Hematopoietic multipotent progenitor cell (in vitro differentiated cells): ENCODE measurements around the gene PRDM15. TPM values are rescaled to one million over a fixed set of nuclear protein-coding genes. Genes with fewer than 3 reads are reported as not detected.
A peak's percentile ranks its signal among the peaks of the same experiment; 100 is the strongest.

ENCODE experiments used
- DNase-seq, 3 donors: peaks; one replicate each; pipeline ENCODE4 v3.0.0-alpha.2; 2011 to 2015; ENCODE audit warnings: low read depth in 2 of 3, low spot score in 2 of 3
- total RNA-seq: library from RNA; depleted of rRNA; stranded (reverse); fragments of >200 nt; gene quantifications from one replicate; pipeline ENCODE4 v1.2.3, GENCODE V29; 2012

The PRDM15 gene
- total RNA-seq, 1 donor, result 13.5 TPM

DNA sequence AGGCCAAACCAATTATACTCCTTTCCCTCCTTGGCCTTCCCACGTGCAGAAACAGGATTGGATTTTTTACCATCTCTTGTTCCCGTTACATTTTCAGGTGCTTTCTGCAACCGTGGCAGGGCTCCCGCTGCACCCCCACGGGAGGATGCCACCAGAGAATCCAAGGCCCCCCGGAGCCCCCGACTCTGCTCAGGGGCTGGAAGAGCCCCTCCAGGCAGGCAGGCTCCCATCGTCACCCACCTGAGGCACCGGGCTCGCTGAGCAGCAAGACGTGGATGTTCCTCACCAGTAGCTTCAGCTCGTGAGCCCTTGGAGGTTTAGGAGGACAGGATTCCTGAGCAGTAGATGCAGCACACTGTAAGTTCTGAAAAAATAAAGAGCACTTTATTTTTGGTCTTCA lies 35.2 kb upstream of the PRDM15 start:
- no peak for DNase-seq

- DNase-seq, result no peak
Measured at GRCh38 chr21:41913230-41913629, 34.1 kb upstream of the PRDM15 start.

DNA sequence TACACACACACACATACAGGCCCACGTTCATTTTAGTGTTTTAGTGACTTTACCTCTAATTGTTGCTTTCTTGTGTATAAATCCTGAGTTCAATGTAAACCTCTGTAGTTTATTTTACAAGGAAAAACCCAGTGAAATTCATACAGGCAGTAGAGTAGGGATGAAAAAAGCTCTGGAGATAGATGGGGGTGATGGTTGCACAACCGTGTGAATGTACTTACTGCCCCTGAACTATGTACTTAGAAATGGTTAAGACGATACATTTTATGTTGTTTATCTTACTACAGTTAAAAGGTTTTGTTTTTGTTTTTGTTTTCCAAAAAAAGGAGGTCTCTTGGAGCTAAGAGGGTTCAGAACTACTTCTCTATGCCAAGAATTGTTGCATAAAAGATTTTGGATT lies 29.7 kb upstream of the PRDM15 start:
- DNase-seq, result no peak

GRCh38 chr21:41907496-41908258 lies 28.5 kb upstream of the PRDM15 start:
- DNase-seq, result no peak

DNA sequence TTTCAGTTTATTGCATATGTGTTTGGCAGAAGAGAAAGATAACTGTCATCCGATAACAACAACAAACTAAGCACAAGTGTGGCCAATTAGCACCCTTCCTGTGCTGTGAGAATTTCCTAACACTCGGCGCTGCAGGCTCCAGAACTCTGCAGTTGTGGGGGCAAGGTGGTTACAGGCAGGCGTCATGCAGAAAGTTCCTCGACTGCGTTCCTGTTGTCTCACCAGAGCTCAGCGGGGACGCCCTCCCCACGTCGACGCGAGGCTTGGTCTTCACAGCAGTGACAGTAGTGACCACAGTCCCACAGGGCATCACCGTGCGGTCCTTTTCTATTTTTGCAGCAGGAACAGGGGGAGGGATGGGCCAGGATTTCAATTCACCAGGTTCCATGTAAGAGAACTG lies 27.6 kb upstream of the PRDM15 start:
- no peak for DNase-seq

DNA sequence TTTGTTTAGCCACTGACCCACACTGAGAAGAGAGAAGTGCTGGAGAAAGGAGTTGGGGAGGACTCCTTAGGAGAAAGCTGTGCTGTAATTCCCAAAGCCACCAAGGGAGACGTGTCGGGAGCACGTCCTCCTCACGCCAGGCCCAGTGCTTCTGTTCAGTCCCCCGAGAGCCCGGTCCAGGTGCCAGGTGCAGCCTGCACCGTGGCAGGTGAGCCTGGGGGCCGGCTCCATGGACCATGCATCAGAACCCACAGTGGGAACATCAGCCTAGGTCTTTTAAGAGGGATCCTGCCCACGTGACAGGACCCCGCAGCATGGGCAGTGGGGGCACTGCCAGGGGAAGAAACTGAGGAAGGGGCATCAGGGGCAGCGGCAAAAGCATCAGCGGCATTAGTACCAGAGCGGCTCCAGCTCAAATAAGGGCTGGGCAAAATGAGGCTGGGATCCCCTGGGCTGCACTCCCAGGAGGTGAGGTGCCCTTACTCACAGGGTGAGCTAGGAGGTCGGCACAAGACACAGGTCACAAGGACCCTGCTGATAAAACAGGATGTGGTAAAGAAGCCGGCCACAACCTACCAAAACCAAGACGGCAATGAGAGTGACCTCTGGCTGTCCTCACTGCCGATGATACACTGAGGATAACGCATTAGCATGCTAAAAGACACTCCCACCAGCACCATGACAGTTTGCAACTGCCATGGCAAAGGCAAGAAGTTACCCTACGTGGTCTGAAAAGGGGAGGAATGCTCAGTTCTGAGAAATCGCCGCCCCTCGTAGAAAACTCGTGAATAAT lies 24.6 kb upstream of the PRDM15 start:
- no peak for DNase-seq

- DNase-seq, result no peak
Measured at GRCh38 chr21:41902946-41903345, 23.8 kb upstream of the PRDM15 start.

DNA sequence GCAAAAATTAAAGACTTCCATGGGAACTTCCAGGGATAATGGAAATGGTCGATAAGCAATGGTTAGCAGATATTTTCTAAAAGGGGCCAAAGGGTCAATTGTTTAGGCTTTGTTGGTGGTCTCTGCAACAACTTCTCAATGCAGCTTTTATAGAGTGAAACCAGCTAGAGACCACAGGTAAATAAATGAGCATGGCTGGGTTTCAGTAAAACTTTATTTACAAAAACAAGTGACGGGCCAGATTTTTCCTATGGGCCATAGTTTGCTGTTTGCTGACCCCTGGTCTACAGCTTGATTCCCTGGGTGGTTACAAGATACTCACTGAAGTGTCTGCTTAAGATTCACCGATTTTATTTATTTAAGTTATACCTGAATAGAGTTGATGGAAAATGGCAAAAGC lies 22.6 kb upstream of the PRDM15 start:
- DNase-seq, result no peak

DNA sequence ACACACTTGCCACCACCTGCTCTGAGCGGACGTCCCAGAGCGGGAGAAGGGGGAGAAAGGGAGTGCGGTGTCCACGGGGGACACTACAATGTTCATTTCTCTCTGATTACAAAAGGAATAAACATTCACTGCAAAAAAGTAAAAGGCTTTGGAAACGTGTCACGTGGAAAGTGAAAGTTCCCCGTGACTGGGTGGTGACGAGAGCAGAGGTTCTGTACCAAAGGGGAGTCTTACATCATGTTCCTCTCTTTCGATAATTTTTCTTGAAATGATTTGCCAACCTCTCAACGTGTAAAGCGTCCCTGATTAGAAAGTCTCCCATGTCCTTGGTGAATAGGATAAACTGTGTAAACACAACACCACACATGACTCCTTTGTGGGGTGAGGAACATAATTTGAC lies 22.0 kb upstream of the PRDM15 start:
- DNase-seq, result no peak

DNA sequence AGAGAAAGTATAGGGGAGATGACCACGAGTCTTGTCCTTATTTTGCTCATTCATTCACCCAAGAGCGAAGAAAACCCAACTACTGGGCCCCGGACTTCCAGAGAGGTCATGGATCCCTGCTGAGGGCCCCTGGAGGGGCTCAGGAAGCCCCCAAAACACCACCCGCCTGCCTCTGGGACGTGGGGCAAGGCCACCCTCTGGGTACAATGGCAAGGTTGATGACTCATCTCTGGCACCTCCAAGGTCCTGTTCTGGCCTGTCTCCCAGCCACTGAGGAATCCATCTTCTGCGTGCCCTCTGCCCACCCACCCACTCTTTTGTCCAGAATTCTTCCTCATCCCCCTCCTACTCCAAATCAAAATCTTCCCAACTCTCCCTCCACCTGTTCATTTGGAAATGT lies 21.3 kb upstream of the PRDM15 start:
- DNase-seq, result no peak

GRCh38 chr21:41899426-41900202 lies 20.5 kb upstream of the PRDM15 start:
- DNase-seq, result peak in 1 of 3 donors; percentile 58

GRCh38 chr21:41898998-41899397 lies 19.9 kb upstream of the PRDM15 start:
- no peak for DNase-seq

DNA sequence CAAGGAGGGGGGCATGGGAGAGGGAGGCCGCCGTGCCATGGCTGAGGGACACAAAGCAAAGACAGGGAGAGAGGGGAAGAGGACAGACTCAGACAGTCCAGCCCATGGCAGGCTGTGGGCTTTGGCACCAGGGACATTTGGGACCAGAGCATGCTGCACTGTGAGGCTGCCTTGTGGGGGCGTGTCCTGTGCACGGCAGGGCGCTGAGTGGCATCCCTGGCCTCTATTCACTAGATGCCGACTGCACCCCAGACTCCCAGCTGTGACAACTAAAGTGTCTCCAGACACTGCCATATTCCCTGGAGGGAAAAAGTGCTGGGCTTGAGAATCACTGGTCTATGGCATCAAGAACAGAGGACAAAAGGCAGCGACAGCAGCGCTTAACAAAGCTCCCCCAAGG lies 18.6 kb upstream of the PRDM15 start:
- DNase-seq, result no peak

GRCh38 chr21:41897047-41897669 lies 18.0 kb upstream of the PRDM15 start:
- no peak for DNase-seq

GRCh38 chr21:41895643-41896493 lies 16.7 kb upstream of the PRDM15 start:
- peak in 2 of 3 donors; percentile 68 to 82 for DNase-seq

- DNase-seq, result peak in 2 of 3 donors; percentile 58
Measured at GRCh38 chr21:41894922-41895557, 15.9 kb upstream of the PRDM15 start.

DNA sequence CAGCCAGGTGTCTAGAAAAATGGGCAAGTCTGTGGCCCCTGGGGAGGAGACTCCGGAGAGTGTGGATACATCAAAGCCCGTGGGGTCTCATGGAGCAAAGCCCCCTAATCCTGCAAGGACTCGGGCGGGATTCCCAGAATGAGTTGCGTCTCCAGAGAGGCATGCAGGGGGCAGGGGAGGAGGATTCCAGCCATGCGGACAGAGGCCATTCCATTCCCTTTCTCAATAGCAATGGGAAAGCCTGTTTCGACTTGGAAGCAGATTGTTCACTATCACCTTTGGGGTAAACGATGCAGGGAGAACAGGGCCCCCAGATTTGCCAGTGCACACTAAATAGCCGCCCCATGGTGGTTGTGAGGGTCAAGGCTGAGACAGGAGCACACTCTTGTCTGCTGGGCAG lies 15.4 kb upstream of the PRDM15 start:
- no peak for DNase-seq

GRCh38 chr21:41892726-41893125 lies 13.6 kb upstream of the PRDM15 start:
- DNase-seq, result no peak

- no peak for DNase-seq
Measured at GRCh38 chr21:41891132-41891531, 12.0 kb upstream of the PRDM15 start.

- DNase-seq, result no peak
Measured at GRCh38 chr21:41890355-41890754, 11.2 kb upstream of the PRDM15 start.
